Panc1 (cell line): ENCODE measurements around the gene PDE3A.

ENCODE experiments used
- POLR2AphosphoS5 ChIP-seq: IDR thresholded peaks from 2 replicates; pipeline ENCODE4 v1.6.1; 2012; ENCODE audit warnings: mild to moderate bottlenecking, low read depth, low read length, moderate library complexity
- REST ChIP-seq, 2 experiments: IDR thresholded peaks; 2 replicates each; pipeline ENCODE4 v1.6.1; 2011 to 2012; ENCODE audit warnings: low read depth in 2 of 2, control low read depth in 1 of 2, low read length in 1 of 2, mild to moderate bottlenecking in 1 of 2, moderate library complexity in 1 of 2; ENCODE audit not compliant: insufficient read depth in 1 of 2
- SIN3A ChIP-seq: IDR thresholded peaks from 2 replicates; pipeline ENCODE4 v1.6.1; 2012; ENCODE audit warnings: low read depth, mild to moderate bottlenecking, low read length, moderate library complexity, borderline replicate concordance; ENCODE audit not compliant: insufficient read depth
- TCF7L2 ChIP-seq: IDR thresholded peaks from 2 replicates; pipeline ENCODE4 v1.6.1; 2011; ENCODE audit warnings: mild to moderate bottlenecking, low read depth, low read length, inconsistent platforms
- TF ChIP-seq, protein P1 (sequence below): fragments of 450-650 bp; IDR thresholded peaks from 2 replicates; pipeline ENCODE4 v1.5.1; 2017; ENCODE audit warnings: mild to moderate bottlenecking

GRCh38 chr12:20593611-20594010 is 225.3 kb downstream of the PDE3A start:
- TF ChIP-seq TCF7L2 (no peak), REST (IDR thresholded peaks at IDR 0.05; ENCODE audit: insufficient read depth in 1 of 2, low read depth in 2 of 2, low read length in 1 of 2) (no peak), POLR2AphosphoS5 (no peak), SIN3A (no peak)
- TF ChIP-seq, protein P1, sequence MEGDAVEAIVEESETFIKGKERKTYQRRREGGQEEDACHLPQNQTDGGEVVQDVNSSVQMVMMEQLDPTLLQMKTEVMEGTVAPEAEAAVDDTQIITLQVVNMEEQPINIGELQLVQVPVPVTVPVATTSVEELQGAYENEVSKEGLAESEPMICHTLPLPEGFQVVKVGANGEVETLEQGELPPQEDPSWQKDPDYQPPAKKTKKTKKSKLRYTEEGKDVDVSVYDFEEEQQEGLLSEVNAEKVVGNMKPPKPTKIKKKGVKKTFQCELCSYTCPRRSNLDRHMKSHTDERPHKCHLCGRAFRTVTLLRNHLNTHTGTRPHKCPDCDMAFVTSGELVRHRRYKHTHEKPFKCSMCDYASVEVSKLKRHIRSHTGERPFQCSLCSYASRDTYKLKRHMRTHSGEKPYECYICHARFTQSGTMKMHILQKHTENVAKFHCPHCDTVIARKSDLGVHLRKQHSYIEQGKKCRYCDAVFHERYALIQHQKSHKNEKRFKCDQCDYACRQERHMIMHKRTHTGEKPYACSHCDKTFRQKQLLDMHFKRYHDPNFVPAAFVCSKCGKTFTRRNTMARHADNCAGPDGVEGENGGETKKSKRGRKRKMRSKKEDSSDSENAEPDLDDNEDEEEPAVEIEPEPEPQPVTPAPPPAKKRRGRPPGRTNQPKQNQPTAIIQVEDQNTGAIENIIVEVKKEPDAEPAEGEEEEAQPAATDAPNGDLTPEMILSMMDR = no peak
